Left renal pelvis (tissue), 4 donors: ENCODE results near the gene CAPN15. TPM values are rescaled to one million over a fixed set of nuclear protein-coding genes. Genes with fewer than 3 reads are reported as not detected.

Experiments used
- DNase-seq, 4 donors: peaks; one replicate each; pipeline ENCODE4 v3.0.0-alpha.2; 2013; ENCODE audit warnings: low read depth in 4 of 4, low spot score in 3 of 4
- polyA plus RNA-seq, 4 donors: library from polyadenylated mRNA; unstranded; fragments of 120-200 nt; gene quantifications; one replicate each; pipeline ENCODE4 v1.2.1, GENCODE V29; 2013; ENCODE audit not compliant: insufficient read length in 4 of 4

The CAPN15 gene
- polyA plus RNA-seq, 4 donors, result 16.2 to 36.6 (median 23.5) TPM

DNA sequence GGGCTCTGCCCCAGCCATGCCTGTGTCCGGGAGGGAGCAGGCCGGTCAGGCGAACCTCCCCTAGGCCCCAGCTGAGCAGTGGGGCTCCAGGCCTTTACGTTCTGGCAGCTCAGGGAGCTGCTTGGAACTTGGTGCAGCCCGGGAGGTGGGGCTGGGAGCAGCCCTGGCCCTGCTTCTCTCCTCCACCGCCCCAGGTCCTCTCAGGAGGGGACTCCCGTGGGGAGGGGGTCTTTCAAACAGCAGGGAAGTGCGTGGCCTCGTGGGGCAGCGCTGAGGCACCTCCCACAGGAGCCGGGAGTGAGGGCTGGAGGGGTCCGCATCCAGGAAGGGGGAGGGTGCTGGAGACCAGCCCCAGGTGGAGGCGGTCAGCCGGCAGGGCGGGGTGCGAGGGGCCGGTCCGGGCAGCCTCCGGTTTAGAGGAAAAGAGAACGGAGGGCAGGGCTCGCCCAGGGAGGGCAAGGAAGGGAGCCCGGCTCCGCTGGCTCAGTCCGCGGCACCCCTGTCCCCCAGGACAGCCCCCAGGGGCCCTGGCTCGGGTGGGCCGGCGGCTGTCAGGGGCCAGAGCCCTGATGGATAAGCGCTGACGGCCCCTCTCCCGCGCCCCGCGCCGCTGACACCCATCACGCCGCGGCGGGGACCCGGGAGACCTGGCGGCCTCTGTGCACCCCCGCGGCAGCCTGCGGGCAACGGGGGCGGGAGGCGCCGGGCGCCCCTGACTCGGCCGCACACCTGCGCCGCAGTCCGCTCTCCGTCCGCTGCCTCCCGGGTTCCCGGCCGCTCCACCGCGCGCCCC, 32.1 kb downstream of the CAPN15 start:
- no peak for DNase-seq

DNA sequence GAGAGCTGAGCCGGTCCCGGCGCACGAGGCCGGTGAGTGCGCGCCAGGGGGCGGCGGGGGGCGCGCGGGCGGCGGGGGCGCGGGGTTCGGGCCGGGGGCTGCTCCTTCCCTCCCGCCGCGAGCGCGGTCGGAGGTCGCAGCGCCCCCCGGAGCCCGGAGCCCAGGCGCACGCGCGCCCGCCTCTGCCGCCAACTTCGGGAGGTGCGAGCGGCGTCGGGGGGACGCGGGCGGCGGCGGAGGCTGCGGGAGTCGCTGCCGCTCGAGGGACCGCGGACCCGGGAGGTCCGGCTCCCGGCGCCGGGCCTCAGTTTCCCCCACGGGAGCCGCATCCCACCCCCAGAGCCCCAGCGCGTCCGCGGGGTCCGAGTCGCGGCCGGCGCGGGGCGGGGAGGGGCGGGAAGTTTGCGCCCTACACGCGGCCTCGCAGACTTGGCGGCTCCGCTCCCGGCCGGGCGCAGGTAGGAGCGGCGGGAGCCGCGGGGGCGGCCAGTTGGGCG, 32.7 kb downstream of the CAPN15 start, which contains the start of gene PRR35:
PRR35 (plus strand) TSS at position 191 of the 497 bp plus-strand sequence. CDS start 2,901 bp downstream, outside the sequence.
- no peak for DNase-seq

DNA sequence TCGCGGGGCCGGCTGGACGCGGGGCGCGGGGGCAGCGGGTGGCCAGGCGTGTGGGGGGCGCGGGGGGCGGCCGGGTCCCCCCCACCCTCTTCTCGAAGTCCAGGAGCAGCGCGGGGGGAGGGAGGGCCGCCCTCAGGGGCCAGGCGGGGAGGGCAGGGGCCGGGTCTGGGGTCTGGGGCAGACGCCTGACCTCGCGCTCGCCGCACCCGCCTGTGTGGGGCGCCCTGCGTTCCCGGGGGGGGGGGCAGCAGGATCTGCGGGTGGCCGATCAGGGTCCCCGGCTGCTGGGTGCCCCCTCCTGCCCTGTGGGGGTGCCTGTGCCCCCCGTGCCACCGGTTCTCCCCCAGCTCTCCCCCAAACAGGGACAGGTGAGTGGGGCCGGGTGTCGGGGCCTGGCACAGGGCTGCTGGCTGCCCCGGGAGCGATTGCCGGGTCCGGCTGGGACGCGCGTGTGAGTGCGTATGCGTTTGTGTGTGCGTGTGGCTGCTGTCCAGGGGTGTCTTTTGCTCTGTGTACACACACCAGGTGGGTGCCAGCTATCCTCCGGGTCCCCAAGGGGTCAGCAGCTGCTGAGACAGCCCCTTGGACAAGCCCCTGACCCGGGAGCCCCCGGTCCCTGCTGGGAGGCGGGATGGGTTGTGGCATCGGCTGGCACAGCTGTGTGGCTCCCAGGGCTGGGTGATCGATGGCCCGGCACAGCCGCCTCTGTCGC, 33.3 kb downstream of the CAPN15 start:
- no peak for DNase-seq

DNA sequence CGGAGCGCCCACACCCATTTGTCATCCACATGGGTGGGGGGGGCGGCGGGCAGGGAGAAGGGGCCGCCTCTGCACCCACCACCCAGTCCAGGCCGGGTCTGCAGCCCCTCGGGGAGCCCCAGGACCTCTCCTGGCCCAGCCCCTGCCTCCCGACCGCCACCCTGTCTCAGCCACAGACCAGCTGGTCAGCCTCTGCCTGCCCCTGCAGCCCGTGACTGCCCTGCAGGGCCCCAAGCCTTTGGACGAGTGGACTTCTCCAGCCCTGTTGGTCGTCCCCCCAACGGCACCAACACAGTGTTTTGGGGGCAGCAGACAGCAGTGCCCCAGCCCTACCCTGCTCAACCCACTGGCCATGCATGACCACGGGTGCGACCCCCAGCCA, 33.9 kb downstream of the CAPN15 start:
- DNase-seq, result no peak

DNA sequence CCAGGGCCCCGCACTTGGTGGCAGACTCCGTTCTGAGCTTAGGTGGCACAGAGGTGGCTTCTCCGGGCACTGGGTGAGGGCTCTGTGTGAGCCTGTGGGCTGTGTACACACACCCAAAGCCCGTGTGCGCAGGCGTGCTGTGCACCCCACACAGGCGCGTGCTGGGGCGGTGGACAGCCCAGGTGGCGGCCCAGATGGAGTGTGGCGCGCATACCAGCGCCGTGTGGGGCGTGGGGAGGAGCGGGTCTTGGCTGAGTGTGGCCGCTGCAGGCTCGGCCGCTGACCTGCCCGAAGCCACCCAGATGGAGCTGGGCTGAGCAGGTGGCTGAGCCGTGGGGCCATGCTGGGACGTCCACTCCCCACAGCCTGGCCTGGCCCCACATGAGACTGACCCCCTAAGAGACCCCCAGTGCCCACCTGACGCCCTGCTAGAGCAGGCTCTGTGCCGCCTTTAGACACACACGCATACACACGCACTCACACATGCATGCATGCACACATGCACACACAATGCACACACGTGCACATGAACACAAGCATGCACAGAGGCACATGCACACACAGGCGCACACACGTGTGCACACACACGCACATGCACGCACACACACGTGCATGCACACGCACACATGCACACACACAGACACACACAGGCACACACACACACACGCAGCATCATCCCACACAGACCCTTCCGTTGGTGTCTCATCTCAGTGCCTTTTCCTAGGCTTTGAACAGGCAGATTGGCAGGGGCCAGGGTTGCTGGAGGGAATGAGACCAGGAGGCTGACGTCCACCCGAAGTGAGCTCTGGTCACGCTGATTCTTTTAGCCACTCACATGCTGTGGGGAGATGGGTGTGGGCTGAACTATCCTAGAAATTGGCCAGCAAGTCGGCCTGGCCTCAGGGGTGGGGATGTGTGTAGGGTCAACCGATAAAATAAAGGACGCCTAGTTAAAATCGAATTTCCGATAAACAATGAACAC, 34.7 kb downstream of the CAPN15 start:
- DNase-seq, result no peak

DNA sequence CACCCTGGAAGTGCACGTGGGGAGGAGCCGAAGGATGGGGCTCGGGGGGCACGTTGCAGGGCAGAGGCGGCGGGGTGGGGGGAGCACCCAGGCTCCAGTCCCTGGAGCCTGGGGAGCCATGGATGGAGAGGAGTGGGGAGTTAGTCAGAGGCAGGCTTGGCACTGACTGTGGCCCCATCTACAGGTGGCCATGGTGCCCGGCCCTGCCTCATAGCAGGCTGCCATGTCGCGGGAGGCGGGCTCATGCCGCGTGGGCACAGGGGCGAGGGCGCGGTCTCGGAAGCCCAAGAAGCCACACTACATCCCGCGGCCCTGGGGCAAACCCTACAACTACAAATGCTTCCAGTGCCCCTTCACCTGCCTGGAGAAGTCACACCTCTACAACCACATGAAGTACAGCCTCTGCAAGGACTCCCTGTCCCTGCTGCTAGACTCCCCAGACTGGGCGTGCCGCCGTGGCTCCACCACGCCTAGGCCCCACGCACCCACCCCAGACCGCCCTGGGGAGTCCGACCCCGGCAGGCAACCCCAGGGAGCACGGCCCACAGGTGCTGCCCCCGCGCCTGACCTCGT, 35.6 kb downstream of the CAPN15 start:
- DNase-seq, result no peak

DNA sequence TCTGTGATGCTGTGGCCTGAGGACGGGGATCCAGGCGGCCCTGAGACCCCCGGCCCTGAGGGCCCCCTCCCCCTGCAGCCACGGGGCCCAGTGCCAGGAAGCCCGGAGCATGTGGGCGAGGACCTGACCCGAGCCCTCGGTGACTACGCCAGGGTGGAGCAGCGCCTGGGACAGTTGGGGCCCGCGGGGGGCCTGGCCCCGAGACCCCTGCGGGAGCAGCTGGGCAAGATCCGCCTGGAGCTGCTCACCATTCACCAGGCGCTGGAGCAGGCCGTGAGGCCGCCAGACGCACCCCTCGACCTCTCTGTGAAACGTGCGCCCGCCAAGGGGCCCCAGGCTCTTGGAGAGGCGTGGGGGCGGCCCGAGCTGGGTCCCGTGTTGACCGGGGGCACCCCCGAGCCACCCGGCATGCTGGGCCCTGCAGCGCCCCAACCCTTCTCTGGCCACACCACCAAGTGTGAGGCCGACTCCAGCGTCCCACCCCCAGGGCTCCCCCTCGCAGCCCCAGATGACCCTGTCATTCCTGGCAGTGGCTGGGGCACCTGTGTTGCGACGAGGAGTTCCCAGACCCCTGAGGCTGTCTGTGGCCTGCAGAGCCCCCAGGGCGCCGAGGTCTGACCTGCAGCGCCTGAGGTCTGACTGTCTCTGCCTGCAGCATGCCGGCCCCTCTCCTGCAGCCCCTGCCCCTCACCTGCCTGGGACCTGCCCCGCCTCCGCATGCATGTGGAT, 37.3 kb downstream of the CAPN15 start:
- no peak for DNase-seq

DNA sequence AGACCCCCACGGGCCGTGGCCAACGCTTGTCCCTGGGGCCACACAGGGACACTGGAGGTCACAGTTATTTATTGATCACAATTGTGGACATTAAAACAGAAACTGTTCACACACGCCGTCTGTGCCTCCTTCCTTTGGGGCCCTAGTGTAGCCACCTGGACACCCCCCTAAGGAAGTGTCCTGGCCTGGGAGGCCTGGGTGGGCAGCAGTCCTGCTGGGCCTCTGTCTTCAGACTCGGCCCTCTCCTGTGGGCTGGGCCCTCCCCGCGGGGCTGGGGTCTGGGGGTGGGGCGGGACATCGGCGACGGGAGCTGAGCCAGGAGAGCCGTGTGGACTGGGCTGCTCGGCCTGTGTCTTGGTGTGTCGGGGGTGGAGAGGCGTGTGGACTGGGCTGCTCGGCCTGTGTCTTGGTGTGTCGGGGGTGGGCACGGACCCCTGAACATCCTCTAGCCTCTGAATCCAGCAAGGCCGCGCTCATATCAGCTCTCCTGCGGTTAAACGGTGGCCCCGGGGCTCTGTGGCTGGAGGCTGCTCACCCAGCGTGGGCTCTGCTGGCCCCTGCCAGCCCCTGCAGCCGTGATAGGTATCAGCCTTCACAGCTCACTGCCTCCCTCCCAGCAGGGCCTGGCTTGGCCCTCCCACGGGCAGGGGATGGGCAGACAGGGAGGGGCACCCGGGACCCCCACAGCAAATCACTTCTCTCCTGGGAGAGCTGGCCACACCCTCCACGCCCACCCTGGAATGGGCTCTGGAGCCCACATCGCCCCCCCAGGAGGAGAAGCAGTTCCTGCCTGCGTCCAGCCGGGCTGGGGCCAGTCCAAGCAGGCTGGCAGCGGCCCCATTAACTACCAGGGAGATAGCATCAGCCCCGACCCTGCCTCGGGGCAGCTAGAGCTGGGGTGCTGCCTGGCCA, 38.2 kb downstream of the CAPN15 start:
- peak; percentile 64 to 80 (median 68) for DNase-seq

DNA sequence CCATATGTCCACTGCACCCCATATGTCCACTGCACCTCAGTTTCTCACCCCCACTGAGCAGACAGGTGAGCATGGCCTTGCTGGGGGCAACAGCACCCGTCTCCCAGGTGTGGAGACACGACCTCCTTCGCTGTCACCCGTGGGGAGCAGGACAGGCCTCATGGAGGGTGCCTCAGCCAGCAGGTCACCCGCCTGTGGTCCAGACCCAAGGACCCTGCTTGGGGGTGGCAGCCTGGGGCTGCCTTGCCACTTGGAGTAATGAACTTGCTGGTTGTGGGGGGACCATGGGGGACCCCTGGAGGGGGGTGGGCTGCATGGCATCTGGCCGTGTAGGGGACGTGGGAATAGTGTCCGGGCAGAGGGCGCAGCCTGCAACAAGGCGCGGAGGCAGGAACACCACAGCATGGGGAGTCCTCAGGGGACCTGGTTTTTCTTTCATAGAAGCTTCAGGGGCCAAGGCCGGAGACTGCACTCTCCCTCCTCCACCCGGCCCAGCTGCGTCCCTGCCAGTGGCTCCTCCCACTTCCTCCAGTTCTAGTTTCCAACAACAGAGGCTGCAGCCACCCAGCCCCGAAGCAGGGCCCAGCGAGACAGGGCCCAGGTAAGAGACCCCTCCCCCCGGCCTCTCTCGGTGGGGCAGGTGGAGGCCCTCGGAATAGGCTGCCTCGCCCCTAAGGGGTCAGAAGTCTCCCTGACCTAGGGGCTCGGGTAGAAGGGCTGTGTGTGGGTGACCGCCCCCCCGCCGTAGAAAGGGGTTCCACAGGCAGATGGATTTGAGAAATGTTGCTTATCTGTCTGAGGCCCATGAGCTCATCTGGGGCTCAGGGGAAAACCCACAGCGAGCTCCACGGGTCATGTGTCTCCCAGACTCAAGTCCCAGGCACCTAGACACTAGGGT, 39.2 kb downstream of the CAPN15 start, which contains the start of gene NHLRC4:
NHLRC4 (plus strand) TSS at position 531 of the 898 bp plus-strand sequence. CDS start 1,043 bp downstream, outside the sequence.
- peak in 1 of 4 donors; percentile 67 for DNase-seq

DNA sequence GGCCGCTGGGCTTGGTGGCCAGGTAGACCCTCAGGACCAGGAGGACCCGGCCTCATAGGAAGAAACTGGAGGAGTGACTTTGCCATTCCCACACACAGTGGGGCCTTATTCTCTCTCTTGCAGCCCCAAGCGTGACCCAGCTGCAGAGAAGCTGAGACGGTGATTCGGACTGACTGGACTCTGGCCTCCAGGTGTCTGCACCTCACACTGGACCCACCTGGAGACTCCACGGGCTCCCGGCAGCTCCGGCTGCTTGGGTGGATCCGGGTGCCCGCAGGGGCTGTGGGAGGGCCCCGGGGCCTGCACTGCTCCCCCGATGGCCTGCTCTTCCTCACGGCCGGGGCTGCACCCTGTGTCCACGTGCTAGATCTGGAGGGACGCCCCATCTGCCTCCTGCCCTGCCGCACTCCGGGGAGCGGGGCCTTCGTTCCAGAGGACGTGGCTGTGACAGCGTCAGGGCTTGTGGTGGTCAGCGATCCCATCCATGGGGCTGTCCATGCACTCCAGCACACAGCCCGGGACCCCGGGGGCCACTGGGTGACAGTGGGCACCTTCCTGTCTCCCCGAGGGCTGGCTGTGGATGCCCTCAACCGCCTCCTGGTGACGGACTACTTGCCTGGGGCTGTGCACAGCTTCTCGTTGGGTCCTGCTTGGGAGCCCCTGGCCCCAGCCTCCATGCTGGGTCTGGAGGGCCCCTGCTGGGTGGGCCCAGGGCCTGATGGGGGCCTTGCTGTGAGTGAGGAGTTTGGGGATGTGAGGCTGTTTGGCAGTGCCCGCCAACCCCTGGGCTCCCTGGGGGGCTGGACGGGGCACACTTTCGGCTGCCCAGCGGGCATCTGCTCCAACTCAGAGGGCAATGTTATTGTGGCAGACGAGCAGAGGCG, 40.1 kb downstream of the CAPN15 start:
- DNase-seq, result no peak

DNA sequence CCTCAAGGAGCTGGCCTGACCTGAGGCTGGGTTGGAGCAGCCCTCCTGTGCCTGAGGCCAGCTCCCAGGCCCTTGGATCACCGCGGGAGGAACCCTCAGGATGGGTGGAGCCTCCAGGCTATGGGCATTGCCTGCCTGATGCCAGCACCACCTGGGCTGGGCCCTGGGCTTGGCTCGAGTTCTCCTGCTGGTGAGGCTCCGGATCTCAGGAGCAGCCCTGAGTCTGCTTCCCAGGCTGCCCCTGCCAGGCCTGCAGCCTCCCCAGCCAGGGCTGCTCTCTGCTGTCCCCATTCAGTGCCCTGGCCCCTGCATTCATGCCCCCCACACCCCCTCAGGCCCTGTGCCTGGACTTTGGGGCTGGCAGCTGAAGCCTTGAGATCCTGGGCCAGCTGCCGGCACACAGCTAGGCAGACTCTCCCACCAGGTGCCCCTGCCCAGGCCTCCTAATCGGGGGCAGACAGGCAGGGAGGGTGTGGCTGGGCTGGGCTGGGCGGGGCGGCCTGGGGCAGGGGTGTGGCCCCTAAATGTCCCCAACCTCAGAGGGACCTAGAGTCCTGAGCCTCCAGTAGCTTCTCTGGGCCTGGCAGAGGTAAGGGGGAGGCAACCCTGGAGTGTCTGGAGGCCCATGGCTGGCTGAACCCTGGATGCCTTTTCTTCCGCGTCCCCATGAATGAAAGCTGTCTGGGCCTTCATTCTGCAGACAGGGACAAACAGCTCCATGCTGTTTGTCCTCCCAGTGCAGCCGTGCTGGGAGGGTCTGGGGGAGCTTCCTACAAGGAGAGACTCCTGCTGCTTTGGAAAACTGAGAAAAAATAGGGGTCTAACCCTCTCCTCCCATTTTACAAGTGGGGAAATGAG, 41.1 kb downstream of the CAPN15 start:
- no peak for DNase-seq

DNA sequence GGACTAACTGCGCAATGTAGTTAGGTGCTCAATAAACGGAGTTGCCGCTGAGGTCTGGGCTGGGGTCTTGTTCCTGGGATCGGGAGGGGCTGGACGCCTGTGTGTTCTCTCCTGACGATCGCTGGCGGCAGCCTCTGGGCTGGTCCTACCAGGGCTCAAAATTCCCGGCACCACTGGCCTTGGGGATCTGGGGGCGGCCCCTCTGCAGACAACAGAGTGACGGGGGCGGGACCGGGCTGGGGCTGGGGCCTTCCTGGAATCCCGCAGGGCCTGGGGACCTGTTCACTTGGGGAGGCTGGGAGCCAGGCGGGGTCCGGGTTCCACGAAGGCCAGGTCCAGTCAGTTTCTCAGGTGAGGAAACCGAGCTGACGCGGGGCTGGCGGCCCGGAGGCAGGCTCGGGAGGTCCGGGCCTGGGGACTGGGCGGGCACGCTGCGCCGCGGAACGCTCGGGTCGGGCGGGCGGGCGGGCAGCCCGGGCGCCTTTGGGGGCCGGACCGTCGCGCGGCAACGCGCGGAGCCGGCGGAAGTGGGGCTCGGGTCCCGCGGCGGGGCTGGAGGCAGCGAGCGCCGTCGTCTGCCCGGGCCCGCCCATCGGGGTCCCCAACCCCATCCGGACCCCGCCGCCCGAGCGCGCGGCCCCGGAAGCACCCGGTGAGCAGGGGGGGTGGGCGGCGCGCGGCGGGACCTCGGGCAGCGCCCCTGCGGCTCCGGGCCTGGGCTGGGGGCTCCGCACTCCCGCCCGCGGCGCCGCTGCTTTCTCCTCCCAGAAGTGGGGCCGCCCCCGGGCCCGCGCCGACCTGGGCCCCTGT, 42.1 kb downstream of the CAPN15 start, which contains the start of gene PIGQ:
PIGQ (plus strand) TSS at position 524 of the 810 bp plus-strand sequence. CDS start 4,107 bp downstream, outside the sequence.
- no peak for DNase-seq

DNA sequence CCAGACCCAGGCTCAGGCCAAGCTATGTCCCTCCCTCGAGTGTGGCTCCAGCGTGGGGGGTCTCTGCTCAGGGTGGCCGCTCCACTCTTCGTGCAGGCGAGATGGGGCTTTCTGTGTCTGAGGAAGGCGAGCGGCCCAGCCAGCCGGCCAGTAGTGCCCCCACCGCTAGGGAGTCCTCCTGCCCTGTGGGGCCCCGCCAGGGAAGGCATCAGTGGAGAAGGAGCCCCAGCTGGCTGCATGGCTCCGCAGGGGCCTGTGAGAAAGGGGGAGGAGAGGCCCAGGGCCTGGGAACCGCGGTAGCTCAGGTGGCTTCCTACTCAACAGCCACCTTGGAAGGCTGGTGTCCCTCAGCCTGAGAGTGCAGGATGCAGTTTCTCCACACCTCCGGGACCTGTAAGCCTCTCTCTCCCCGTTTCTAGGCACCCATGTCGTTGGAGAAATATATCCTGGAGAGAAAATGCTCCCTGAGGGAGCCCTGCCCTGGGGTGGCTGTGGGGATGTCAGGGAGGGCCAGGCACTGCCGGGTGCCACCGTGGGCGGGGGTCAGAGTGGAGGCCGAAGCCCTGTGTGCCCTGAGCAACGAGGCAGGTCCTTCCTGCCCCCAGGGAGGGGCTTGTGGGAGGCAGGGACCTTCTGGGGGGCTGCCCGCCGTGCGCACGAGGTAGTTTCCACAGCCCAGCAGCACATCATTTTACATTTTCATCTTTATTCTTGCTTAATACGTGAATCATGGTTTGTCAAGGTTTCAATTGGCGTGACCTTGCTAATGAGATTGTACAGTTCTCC, 45.5 kb downstream of the CAPN15 start:
- DNase-seq, result no peak
